Vagina (tissue), 2 donors: ENCODE results near the gene HTR3C. TPM values are rescaled to one million over a fixed set of nuclear protein-coding genes. Genes with fewer than 3 reads are reported as not detected.
"Not testable (repeated sequence)": the region's sequence is repeated elsewhere in the genome, so short reads cannot be mapped to it uniquely, and the experiment has no call there.

Source experiments
- DNase-seq, 2 donors: peaks; one replicate each; pipeline ENCODE4 v3.0.0-alpha.2; 2017; ENCODE audit errors: extremely low spot score in 2 of 2
- H3K27ac ChIP-seq: fragments of 200-600 bp; sonication (generic); one replicate; pipeline ENCODE4 v1.5.1; 2019
- H3K27me3 ChIP-seq: fragments of 200-600 bp; sonication (generic); one replicate; pipeline ENCODE4 v1.5.1; 2019
- H3K36me3 ChIP-seq, 2 donors: fragments of 200-600 bp; sonication (generic); one replicate each; pipeline ENCODE4 v1.5.1; 2017 to 2019
- H3K4me1 ChIP-seq: fragments of 200-600 bp; sonication (generic); one replicate; pipeline ENCODE4 v1.5.1; 2019
- H3K4me3 ChIP-seq, 2 donors: fragments of 200-600 bp; sonication (generic); 1 replicate in 1 of 2; 2 replicates in 1 of 2; pipeline ENCODE4 v1.5.1; 2016 to 2019
- H3K9me3 ChIP-seq: fragments of 200-600 bp; sonication (generic); one replicate; pipeline ENCODE4 v1.5.1; 2019
- POLR2A ChIP-seq, 2 donors: fragments of 450-650 bp; IDR thresholded peaks; one replicate each; pipeline ENCODE4 v1.6.1; 2017; ENCODE audit warnings: antibody characterized with exemption in 2 of 2, mild to moderate bottlenecking in 2 of 2, moderate library complexity in 2 of 2
- POLR2AphosphoS5 ChIP-seq, 2 donors: sonication (generic); formaldehyde crosslinking; IDR thresholded peaks; one replicate each; pipeline ENCODE4 v1.9.0; 2017; ENCODE audit warnings: antibody characterized with exemption in 2 of 2, mild to moderate bottlenecking in 2 of 2, low read depth in 1 of 2; ENCODE audit not compliant: insufficient read depth in 1 of 2
- intact Hi-C: fragments of 100-400 bp; cut with DNase I; formaldehyde crosslinking; loops from one replicate; pipeline ENCODE4 v1.15.1; 2023
- total RNA-seq: library from RNA; depleted of rRNA; stranded (reverse); fragments of >200 nt; gene quantifications from one replicate; pipeline ENCODE4 v1.2.3, GENCODE V29; 2016
- TF ChIP-seq, protein P1 (sequence below), 3 experiments: fragments of 450-650 bp in 2 of 3; fragments of 200-600 bp in 1 of 3; sonication (generic) in 1 of 3; IDR thresholded peaks; one replicate each; pipeline ENCODE4 v1.5.1; 2017 to 2019; ENCODE audit warnings: antibody characterized with exemption in 3 of 3, mild to moderate bottlenecking in 2 of 3, moderate library complexity in 2 of 3

Gene HTR3C
- total RNA-seq, 1 donor from 2014 or later = not detected

GRCh38 chr3:184037816-184038215 lies 15.0 kb upstream of the HTR3C start:
- Histone ChIP-seq H3K36me3 (no peaks in the 10 kb centered on the region), H3K27me3 (no peaks in the 10 kb centered on the region), H3K9me3 (no peaks in the 10 kb centered on the region), H3K4me3 (no peak overlapping the region), H3K27ac (no peak overlapping the region), H3K4me1 (no peaks in the 10 kb centered on the region)
- TF ChIP-seq, protein P1, sequence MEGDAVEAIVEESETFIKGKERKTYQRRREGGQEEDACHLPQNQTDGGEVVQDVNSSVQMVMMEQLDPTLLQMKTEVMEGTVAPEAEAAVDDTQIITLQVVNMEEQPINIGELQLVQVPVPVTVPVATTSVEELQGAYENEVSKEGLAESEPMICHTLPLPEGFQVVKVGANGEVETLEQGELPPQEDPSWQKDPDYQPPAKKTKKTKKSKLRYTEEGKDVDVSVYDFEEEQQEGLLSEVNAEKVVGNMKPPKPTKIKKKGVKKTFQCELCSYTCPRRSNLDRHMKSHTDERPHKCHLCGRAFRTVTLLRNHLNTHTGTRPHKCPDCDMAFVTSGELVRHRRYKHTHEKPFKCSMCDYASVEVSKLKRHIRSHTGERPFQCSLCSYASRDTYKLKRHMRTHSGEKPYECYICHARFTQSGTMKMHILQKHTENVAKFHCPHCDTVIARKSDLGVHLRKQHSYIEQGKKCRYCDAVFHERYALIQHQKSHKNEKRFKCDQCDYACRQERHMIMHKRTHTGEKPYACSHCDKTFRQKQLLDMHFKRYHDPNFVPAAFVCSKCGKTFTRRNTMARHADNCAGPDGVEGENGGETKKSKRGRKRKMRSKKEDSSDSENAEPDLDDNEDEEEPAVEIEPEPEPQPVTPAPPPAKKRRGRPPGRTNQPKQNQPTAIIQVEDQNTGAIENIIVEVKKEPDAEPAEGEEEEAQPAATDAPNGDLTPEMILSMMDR (IDR thresholded peaks at IDR 0.05) = no peak
- TF ChIP-seq POLR2A (IDR thresholded peaks at IDR 0.05) = no peak
- TF ChIP-seq POLR2AphosphoS5 (IDR thresholded peaks at IDR 0.05; ENCODE audit: insufficient read depth in 1 of 2, low read depth in 1 of 2) = no peak
- DNase-seq = no peak
- intact Hi-C loops = no loop called here

DNA sequence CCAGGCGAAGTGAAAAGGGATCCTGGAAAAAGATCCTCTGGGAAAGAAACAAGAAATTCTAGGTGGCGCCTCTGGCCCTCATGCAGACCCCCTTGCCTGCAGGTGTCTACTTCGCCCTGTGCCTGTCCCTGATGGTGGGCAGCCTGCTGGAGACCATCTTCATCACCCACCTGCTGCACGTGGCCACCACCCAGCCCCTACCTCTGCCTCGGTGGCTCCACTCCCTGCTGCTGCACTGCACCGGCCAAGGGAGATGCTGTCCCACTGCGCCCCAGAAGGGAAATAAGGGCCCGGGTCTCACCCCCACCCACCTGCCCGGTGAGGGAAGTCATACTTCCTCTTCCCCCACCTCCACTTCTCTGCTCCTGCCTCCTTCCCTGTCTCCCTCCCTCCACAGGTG lies 14.5 kb upstream of the HTR3C start:
- H3K27me3 ChIP-seq, intact Hi-C loops, H3K27ac ChIP-seq, H3K4me1 ChIP-seq, DNase-seq, H3K9me3 ChIP-seq, H3K4me3 ChIP-seq, H3K36me3 ChIP-seq: not testable (repeated sequence)

DNA sequence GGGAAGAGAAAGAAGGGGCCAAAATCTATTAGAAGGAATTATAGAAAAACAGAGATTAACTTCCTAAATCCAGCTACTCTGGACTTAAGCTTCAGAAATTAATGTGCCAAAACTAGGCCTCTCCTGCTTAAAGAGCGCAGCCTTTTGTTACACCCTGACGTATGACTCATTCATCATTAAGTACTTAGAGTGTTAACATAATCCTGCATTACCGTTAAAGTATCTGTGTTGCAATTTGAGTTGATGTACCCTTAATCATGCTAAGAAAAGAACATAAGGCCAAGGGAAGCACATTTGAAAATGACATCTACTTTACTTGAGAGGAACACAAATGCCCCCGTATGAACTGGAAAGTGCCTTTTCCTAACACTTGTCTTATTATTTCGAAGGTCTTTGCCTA lies 13.4 kb upstream of the HTR3C start:
- TF ChIP-seq POLR2A (IDR thresholded peaks at IDR 0.05) = no peak
- TF ChIP-seq, protein P1 (IDR thresholded peaks at IDR 0.05) = no peak
- peak in 1 of 2 donors; percentile 64 for TF ChIP-seq POLR2AphosphoS5 (IDR thresholded peaks at IDR 0.05; ENCODE audit: insufficient read depth in 1 of 2, low read depth in 1 of 2)
- DNase-seq = no peak
- intact Hi-C loops = no loop called here

GRCh38 chr3:184040010-184040409 lies 12.8 kb upstream of the HTR3C start:
- H3K27ac ChIP-seq = no peak overlapping the region
- no peaks in the 10 kb centered on the region for H3K9me3 ChIP-seq
- TF ChIP-seq POLR2A (IDR thresholded peaks at IDR 0.05) (no peak), POLR2AphosphoS5 (IDR thresholded peaks at IDR 0.05; ENCODE audit: insufficient read depth in 1 of 2, low read depth in 1 of 2) (no peak)
- TF ChIP-seq, protein P1 (IDR thresholded peaks at IDR 0.05) = no peak
- intact Hi-C loops = no loop called here
- no peaks in the 10 kb centered on the region for H3K36me3 ChIP-seq
- no peaks in the 10 kb centered on the region for H3K27me3 ChIP-seq
- no peaks in the 10 kb centered on the region for H3K4me1 ChIP-seq
- H3K4me3 ChIP-seq = no peak overlapping the region
- DNase-seq = no peak

More for the DNA sequence above, 13.4 kb upstream of the HTR3C start:
- Histone ChIP-seq H3K36me3 (no peaks in the 10 kb centered on the region), H3K4me1 (no peaks in the 10 kb centered on the region), H3K9me3 (no peaks in the 10 kb centered on the region), H3K4me3 (no peak overlapping the region), H3K27ac (no peak overlapping the region), H3K27me3 (no peaks in the 10 kb centered on the region)

DNA sequence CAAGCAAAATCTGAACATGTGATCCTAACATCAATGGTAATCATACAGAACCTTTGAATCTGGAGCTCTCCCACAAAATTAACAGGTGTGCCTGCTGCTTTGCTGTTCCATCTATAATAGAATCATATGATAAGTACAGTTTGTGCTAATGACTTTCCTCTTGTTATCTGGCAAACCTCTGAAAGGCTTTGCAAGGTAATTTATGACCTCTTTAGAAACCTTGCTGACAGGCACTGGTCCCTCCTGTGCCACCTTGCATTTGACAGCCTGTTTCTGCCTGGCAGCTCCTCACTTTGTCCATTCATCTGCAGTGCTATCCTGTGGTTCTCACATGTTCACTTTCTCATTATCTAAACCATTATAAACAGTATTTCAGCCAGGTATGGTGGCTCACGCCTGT lies 10.2 kb upstream of the HTR3C start:
- Histone ChIP-seq H3K36me3 (no peaks in the 10 kb centered on the region), H3K4me1 (no peaks in the 10 kb centered on the region), H3K9me3 (no peaks in the 10 kb centered on the region), H3K4me3 (no peak overlapping the region), H3K27ac (no peak overlapping the region), H3K27me3 (no peaks in the 10 kb centered on the region)
- TF ChIP-seq, protein P1 (IDR thresholded peaks at IDR 0.05) = no peak
- no peak for TF ChIP-seq POLR2A (IDR thresholded peaks at IDR 0.05)
- no peak for TF ChIP-seq POLR2AphosphoS5 (IDR thresholded peaks at IDR 0.05; ENCODE audit: insufficient read depth in 1 of 2, low read depth in 1 of 2)
- intact Hi-C loops = no loop called here
- no peak for DNase-seq

DNA sequence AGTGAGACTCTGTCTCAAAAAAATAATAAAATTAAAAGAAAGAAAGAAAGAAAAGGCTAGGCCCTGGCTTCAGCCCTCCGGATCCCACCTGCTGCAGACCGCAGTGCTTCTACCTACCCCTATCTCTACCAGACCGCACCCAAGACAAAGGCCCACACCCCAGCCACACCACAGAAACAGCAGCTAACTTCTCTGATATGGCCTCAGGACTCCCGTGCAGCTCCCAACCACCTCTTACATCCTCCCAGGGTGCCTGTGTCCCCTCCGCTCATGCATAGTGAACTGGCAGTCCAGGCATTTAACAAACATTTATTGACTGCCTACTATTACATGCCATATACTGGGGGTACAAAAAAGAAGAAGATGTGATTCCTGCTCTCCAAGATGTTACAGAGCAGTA lies 6.9 kb upstream of the HTR3C start:
- H3K4me3 ChIP-seq = no peak overlapping the region

More for the DNA sequence above, 6.9 kb upstream of the HTR3C start:
- Histone ChIP-seq H3K9me3 (no peaks in the 10 kb centered on the region), H3K27ac (no peak overlapping the region), H3K4me1 (no peaks in the 10 kb centered on the region), H3K36me3 (no peaks in the 10 kb centered on the region), H3K27me3 (no peaks in the 10 kb centered on the region)
- intact Hi-C loops = no loop called here
- DNase-seq = no peak
- no peak for TF ChIP-seq POLR2AphosphoS5 (IDR thresholded peaks at IDR 0.05; ENCODE audit: insufficient read depth in 1 of 2, low read depth in 1 of 2)
- TF ChIP-seq, protein P1 (IDR thresholded peaks at IDR 0.05) = no peak
- no peak for TF ChIP-seq POLR2A (IDR thresholded peaks at IDR 0.05)
